ENCODE results near the gene MAGI3. TPM values are rescaled to one million over a fixed set of nuclear protein-coding genes. Genes with fewer than 3 reads are reported as not detected.
"Not testable (repeated sequence)": the region's sequence is repeated elsewhere in the genome, so short reads cannot be mapped to it uniquely, and the experiment has no call there.

Gene MAGI3
- total RNA-seq, 1 donor from 2014 or later, result 15.9 TPM

- DNase-seq (ENCODE audit: low spot score) (no peak), ATAC-seq (no peak)
- intact Hi-C loops (cut with DNase I), result no loop called here
Measured at GRCh38 chr1:113493533-113493932, 103.2 kb downstream of the MAGI3 start.

GRCh38 chr1:113505357-113505756 is 115.0 kb downstream of the MAGI3 start:
- no peak for ATAC-seq
- no peak for DNase-seq (ENCODE audit: low spot score)

GRCh38 chr1:113507552-113508214 is 117.4 kb downstream of the MAGI3 start:
- DNase-seq (ENCODE audit: low spot score) (no peak), ATAC-seq (no peak)
- intact Hi-C loops (cut with DNase I), result no loop called here

More at GRCh38 chr1:113505357-113505756, 115.0 kb downstream of the MAGI3 start:
- intact Hi-C loops (cut with DNase I), result no loop called here

DNA sequence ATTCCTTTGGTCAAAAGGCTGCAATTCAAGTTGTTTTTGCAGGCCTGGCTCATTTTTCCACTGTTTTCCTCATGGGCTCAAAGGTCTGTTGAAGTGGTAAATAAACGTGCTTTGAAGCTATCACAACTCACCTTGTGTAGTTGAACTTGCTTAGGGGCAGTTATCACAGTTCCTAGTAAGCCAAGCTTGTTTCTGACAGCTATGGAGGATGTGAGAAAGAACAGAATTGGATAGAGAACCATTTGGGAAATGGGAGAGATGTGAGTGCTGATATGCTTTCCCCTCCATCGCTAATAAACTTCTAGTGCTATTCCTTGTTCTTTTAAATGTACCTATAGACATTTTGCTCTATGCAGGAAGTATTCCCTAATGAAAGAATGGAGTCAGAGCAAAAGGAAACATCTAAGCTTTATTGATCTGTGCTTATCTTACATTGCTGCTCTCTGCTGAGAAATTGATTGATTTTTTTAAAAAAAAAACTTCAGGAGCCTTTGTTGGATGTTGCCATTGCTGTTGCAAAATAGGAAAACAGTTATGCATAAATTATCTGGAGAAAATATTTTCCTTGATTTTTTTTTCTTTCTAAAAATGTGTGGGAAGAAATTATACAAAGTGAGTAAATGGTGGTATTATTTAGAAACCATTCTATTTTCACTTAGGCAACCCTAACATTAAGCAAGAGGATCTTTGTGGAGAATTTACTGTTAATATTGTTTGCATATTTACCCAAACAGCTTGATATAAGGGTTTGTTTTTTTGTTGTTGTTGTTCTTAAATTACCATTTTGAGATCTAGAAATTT is 118.2 kb downstream of the MAGI3 start:
- ATAC-seq (no peak), DNase-seq (ENCODE audit: low spot score) (no peak)
- intact Hi-C loops (cut with DNase I), result no loop called here

DNA sequence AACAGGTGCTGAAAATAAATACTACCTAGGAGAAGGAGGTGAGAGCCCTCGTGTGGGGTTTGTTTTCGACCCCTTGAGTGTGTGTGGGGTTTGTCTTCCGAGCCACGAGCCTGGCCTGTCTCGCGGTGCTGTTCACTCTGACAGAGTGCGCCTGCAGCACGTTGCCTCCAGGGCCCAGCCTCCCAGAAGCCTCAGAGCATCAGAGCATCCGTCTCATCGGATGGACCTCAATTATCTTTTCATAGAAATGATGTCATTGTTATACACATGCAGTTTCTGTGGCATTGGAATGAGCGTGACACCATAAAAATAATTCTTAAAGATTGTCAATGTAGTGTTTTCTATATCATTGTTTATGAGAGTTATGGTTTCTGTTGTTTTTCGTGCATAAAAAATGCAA is 119.5 kb downstream of the MAGI3 start:
- intact Hi-C loops (cut with DNase I); ATAC-seq; DNase-seq (ENCODE audit: low spot score): not testable (repeated sequence)

DNA sequence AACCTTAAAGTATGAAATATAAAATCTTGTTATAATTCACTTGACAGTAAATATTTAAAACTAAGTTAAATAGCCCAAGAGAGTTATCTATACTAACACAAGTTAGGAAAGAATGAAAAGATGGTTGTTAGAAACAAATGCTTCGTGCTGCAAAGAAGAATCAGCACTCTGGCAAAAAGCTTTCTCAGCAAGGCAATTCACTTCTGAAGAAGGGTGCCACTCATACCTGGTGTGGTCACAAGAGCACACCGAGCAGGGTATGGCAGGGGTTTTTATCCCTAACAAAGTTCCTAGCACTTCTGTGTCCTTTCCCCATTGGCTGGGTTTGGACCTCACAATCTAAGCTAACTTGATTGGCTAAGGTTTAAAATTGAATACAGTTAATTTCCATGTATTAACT is 121.0 kb downstream of the MAGI3 start:
- ATAC-seq (no peak), DNase-seq (ENCODE audit: low spot score) (no peak)
- intact Hi-C loops (cut with DNase I), result no loop called here

- no peak for ATAC-seq
Measured at GRCh38 chr1:113515498-113515897, 125.2 kb downstream of the MAGI3 start.

GRCh38 chr1:113517346-113517745 is 127.0 kb downstream of the MAGI3 start:
- DNase-seq (ENCODE audit: low spot score) (no peak), ATAC-seq (no peak)
- intact Hi-C loops (cut with DNase I), result no loop called here

More at GRCh38 chr1:113515498-113515897, 125.2 kb downstream of the MAGI3 start:
- no peak for DNase-seq (ENCODE audit: low spot score)
- intact Hi-C loops (cut with DNase I), result no loop called here

DNA sequence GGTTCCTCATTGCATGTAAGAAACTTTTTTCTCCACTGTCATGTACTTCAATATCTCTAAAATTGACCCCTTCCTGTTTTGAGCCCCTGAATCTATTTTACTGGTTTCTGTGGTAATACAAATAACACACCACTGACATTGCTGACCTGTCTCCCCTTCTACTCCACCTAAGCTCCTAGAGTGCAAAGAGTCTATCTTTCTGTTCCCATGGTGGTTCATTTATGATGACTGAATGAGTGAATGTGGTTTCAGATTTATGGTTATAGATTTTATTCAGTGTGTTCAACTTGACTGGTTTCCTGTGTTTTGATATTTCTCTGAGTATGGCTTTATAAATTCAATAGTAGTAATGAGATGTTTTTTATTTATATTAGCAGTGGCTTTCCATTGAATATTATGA is 127.7 kb downstream of the MAGI3 start:
- ATAC-seq (no peak), DNase-seq (ENCODE audit: low spot score) (no peak)
- intact Hi-C loops (cut with DNase I), result no loop called here

- no peak for DNase-seq (ENCODE audit: low spot score)
Measured at GRCh38 chr1:113519556-113519955, 129.2 kb downstream of the MAGI3 start.

DNA sequence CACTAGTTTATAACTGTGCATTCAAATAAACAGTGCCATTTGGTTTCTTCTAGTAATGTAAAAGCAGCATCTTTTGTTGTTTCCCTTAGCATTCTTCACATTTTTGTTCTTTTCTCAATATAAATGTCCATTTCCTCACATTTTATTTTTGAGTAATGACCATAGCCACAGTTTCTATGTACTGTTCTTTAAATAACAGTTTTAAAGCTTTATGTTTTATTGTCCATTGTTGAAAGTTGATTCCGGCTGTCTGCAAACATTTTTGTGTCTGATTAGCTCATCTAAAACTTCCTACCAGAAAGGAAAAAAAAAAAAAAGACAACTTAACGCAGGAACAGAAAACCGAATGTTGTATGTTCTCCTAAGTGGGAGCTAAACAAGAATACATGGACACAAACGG is 139.7 kb downstream of the MAGI3 start:
- DNase-seq (ENCODE audit: low spot score), result no peak
- intact Hi-C loops (cut with DNase I), result no loop called here
- ATAC-seq, result no peak

More at GRCh38 chr1:113519556-113519955, 129.2 kb downstream of the MAGI3 start:
- ATAC-seq, result no peak
- intact Hi-C loops (cut with DNase I), result no loop called here

GRCh38 chr1:113531321-113531720 is 141.0 kb downstream of the MAGI3 start:
- intact Hi-C loops (cut with DNase I), result no loop called here
- DNase-seq (ENCODE audit: low spot score) (no peak), ATAC-seq (no peak)

DNA sequence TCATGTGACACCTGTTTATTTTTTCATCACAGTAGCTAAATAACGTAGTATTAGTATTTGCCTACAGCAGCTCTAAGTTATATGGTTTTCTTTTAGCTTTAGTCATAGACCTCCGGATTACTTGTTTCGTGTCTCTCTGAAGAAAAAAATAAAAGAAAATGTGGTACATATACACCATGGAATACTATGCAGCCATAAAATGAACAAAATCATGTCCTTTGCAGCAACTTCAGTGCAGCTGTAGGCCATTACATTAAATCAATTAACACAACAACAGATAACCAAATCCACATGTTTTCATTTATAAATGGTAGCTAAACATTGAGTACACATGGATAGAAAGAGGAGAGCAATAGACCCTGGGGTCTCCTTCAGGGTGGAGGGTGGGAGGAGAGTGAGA is 142.7 kb downstream of the MAGI3 start:
- intact Hi-C loops (cut with DNase I), result no loop called here
- DNase-seq (ENCODE audit: low spot score) (no peak), ATAC-seq (no peak)

GRCh38 chr1:113534130-113534817 is 144.0 kb downstream of the MAGI3 start:
- ATAC-seq (no peak), DNase-seq (ENCODE audit: low spot score) (no peak)
- intact Hi-C loops (cut with DNase I), result no loop called here

GRCh38 chr1:113534875-113535274 is 144.6 kb downstream of the MAGI3 start:
- no peak for ATAC-seq

DNA sequence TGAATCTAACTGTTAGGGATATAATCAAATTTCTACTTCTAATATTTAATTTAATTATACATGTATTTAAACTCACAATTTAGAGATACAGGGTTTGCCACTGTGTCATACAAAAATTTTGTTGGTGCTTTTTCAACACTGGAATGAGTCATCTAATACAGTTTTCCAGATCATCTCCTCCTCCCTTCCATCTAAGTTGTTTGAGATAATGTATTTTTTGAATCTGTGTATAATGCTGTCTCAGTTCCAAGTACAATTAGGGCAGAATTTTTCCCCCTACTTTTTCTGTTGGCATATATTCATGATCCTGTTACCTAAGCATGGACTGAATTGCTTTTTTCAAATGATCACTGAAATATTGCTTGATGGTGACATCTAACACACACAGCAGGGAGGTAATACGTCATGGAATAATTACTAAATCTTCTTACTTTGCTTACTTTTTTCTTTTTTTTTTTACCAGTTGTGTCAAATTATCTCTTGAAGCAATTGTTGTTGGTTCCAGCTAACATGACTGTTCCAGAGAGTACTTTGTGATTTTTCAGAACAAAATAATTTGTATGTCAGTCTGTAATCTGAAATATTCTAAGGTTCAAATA is 146.0 kb downstream of the MAGI3 start:
- intact Hi-C loops (cut with DNase I), result no loop called here
- ATAC-seq (no peak), DNase-seq (ENCODE audit: low spot score) (no peak)

More at GRCh38 chr1:113534875-113535274, 144.6 kb downstream of the MAGI3 start:
- no peak for DNase-seq (ENCODE audit: low spot score)
- intact Hi-C loops (cut with DNase I), result no loop called here

DNA sequence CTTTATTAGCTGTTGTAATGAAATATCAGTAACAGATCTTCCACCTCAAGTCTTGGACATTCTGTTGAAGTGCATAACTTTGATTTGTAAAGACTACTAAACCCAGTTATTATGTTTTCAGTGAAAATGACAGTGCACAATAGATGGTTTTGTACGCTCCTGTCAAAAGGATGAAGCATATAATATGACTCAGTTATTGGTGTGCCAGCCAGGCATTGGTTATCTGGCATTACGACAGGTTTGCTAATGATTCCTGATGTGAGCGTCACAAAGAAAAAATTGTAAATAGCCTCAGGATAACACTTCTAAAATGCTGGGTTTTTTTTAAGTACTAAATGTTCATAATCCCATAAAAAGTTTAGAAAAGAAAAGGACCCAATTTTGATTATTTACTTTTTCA is 147.9 kb downstream of the MAGI3 start:
- ATAC-seq, result no peak
- intact Hi-C loops (cut with DNase I), result no loop called here
- DNase-seq (ENCODE audit: low spot score), result no peak

DNA sequence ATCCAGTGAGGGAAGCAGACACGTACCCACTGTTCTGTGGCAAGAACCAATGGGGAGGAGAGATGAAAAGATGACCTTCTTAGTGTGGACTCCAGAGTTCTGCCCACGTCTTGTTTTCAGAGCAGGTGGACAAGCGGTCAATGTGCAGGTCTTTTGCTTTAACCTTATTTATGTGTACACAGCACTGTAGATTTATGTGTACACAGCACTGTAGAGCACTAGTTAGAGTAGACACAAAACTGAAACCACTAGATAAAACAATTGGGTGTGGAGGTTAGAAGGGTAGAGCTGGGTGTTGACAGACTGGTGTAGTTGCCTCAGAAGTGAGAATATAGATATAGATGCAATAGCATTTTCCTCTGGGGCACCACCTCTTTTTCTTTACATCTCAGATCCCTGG is 150.0 kb downstream of the MAGI3 start:
- ATAC-seq, result no peak
- DNase-seq (ENCODE audit: low spot score), result no peak
- intact Hi-C loops (cut with DNase I), result no loop called here

- DNase-seq (ENCODE audit: low spot score) (no peak), ATAC-seq (no peak)
- intact Hi-C loops (cut with DNase I), result no loop called here
Measured at GRCh38 chr1:113541106-113541505, 150.8 kb downstream of the MAGI3 start.

All from sciatic nerve (tissue), 2 donors.